GM12878 (cell line): Measurements from ENCODE around the gene KIF26A. TPM values are rescaled to one million over a fixed set of nuclear protein-coding genes. Genes with fewer than 3 reads are reported as not detected.

Experiments used
- CUX1 ChIP-seq: IDR thresholded peaks from 2 replicates; pipeline ENCODE4 v1.6.1; 2012; ENCODE audit warnings: improper control_type of control experiment, low read depth, low read length; ENCODE audit not compliant: insufficient replicate concordance
- IKZF2 ChIP-seq, 2 experiments: fragments of 450-650 bp; IDR thresholded peaks; 2 replicates each; pipeline ENCODE4 v1.6.1; 2017; ENCODE audit warnings: mild to moderate bottlenecking in 2 of 2, moderate library complexity in 2 of 2
- KAT2A ChIP-seq: conservative IDR thresholded peaks from 2 replicates; pipeline ENCODE4 v1.6.1; 2011; ENCODE audit warnings: low read depth, low read length; ENCODE audit not compliant: control insufficient read depth
- RFX5 ChIP-seq: IDR thresholded peaks from 2 replicates; pipeline ENCODE4 v1.6.1; 2011; ENCODE audit warnings: low read depth, low read length, improper control_type of control experiment
- SRF ChIP-seq, 2 experiments: IDR thresholded peaks; 2 replicates each; pipeline ENCODE4 v1.6.1; 2011; ENCODE audit warnings: low read depth in 2 of 2, low read length in 2 of 2, mild to moderate bottlenecking in 1 of 2, moderate library complexity in 1 of 2
- SUZ12 ChIP-seq: fragments of 200-600 bp; sonication (generic); IDR thresholded peaks from one replicate; pipeline ENCODE4 v1.6.1; 2018; ENCODE audit warnings: antibody characterized with exemption, mild to moderate bottlenecking; ENCODE audit not compliant: unreplicated experiment
- ZNF217 ChIP-seq: fragments of 450-650 bp; IDR thresholded peaks from 2 replicates; pipeline ENCODE4 v1.6.1; 2017; ENCODE audit warnings: antibody characterized with exemption, mild to moderate bottlenecking
- polyA plus RNA-seq, 11 experiments: library from polyadenylated mRNA; depleted of rRNA in 4 of 11; unstranded in 6 of 11; stranded (reverse) in 5 of 11; fragments of >200 nt; fragmentation: Nextera tagmentation in 4 of 11; fragmentation: Illumina TruSeq in 1 of 11; extraction: Ambion mirVana in 4 of 11; extraction: Trizol in 1 of 11; gene quantifications; 1 replicate in 1 of 11; 2 replicates in 10 of 11; pipeline versions ENCODE4 v1.2.1 to v1.2.3, GENCODE V29; 2011 to 2016; ENCODE audit warnings: inconsistent platforms in 2 of 11, missing spikeins in 2 of 11, low read depth in 1 of 11
- total RNA-seq, 4 experiments: library from RNA; depleted of rRNA in 3 of 4; stranded (reverse); fragments of >200 nt in 3 of 4; fragmentation: Illumina TruSeq in 1 of 4; extraction: Trizol in 1 of 4; gene quantifications; 2 replicates each; pipeline versions ENCODE4 v1.2.1 to v1.2.3, GENCODE V29; 2013 to 2021

Gene KIF26A
- total and polyA plus RNA-seq, 10 of the 15 experiments (the other 5 are each of a cell fraction or from before 2014, with no cell fraction given): 0.05 TPM; not detected in 9

DNA sequence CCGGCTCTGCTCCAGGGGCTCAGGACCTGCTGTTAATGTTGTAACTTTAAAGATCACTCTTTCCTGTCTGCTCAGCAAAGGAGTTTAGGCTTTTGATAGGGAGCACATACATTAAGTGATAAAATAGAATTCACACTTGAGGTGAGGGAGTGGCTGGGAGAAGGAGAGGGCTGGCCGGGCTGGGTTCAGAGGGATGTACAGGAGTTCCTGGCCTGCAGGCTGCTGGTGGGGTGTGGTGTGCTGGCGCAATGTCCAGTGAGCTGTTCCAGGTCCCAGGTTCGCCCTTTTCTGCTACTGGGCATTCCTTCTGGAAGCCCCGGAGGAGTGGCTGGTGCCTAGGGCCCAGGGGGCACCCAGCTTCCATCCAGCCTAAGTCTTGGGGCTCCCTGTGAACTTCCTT is 17.8 kb downstream of the KIF26A start (continued):
- TF ChIP-seq CUX1 (no peak), KAT2A (no peak), RFX5 (no peak), ZNF217 (no peak), SRF (IDR thresholded peaks at IDR 0.05; ENCODE audit: low read depth in 2 of 2, low read length in 2 of 2) (no peak), SUZ12 (no peak), IKZF2 (IDR thresholded peaks at IDR 0.05) (no peak)
